ENCODE measurements around the gene DRICH1.
"Not testable (repeated sequence)": the region's sequence is repeated elsewhere in the genome, so short reads cannot be mapped to it uniquely, and the experiment has no call there.

DRICH1 gene, protein sequence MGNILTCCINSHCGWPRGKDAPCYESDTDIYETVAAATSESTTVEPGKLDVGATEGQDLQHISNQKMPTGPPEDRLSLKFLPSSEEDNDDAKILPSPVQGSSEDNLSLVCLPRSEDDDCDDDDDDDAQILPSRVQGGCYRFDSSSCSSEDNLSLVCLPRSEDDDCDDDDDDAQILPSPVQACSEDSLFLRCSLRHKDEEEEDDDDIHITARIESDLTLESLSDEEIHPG

GRCh38 chr22:23632178-23632577 lies at the start of gene DRICH1:
Gene DRICH1 (minus strand): TSS chr22:23632321. CDS start chr22:23632023, 298 bp downstream.
- DNase-seq, result no peak

GRCh38 chr22:23681026-23681809 lies 49.1 kb upstream of the DRICH1 start:
- DNase-seq, result no peak

GRCh38 chr22:23678133-23678532 lies 46.0 kb upstream of the DRICH1 start:
- no peak for DNase-seq

GRCh38 chr22:23677701-23677995 lies 45.5 kb upstream of the DRICH1 start:
- no peak for DNase-seq

- DNase-seq, result not testable (repeated sequence)
Measured at GRCh38 chr22:23676841-23677700, 45.0 kb upstream of the DRICH1 start.

DNA sequence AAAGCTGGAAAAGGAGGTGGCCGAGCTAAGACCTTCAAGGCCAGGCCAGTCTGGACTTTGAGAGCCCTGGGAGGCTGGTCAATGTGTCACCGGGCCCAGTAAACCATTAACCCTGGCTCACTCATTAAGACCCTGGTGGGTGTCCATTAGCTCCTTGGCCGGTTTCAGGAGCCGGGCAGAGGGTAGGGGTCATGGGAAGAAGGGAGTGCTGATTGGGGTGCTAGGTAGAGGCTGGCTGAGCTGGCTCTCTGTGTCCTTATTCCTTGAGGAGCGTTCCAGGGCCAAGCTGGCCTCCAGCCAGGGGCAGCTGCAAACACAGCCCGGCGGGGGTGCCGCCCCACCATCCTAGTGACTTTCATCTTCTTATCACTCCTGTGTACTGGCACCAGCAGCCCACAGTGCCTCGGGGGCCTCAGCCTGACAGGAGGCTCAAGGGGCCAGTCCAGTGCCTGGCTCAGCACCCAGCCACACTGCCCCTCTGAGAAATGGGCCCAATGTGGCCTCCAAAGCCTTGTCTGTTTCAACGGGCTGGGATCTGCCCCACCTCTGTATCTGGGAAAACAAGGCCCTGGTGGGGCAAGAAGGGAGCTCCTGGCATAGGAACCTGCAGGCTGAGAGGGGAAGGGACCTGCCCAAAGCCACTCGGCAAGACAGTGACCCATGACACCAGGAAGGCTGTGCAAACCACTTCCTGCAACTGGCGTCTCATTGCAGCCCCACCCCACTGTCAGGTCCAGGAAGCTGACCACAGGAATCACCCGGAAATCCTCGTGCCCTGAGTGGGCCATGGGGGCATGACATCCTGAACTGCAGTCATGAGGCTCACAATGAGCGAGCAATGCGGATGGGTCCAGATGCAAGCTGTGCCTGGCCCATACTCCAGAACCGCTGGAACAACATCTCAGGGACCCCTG lies 43.6 kb upstream of the DRICH1 start:
- DNase-seq, result no peak

DNA sequence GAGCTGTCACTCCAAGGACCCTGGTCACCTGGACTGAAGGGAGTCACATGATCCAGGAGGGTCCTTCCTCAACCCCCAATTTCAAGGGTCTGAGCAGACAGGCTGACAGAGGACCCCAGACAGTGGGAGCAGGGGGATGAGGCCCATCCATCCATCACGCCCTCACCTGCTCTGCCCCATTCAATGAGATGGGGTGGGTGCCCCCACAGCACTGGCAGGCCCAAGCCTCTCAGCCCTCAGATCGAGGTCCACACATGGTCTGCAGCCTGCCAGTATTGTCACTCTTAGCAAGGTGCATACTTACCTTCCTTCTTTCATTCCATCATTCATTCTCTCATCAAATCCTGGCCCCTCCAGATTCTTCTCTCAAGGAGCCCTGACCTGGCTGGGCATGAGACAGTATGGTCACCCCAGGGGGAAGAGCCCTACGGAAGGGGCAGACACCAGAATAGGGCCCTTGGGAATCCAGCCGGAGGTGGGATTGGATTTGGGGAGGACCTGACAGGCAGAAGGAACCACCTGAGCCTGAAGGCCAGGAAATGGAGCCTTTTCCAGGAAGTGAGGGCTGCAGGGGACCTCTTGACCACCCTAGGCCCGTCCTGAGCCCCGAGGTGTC lies 42.9 kb upstream of the DRICH1 start:
- not testable (repeated sequence) for DNase-seq

DNA sequence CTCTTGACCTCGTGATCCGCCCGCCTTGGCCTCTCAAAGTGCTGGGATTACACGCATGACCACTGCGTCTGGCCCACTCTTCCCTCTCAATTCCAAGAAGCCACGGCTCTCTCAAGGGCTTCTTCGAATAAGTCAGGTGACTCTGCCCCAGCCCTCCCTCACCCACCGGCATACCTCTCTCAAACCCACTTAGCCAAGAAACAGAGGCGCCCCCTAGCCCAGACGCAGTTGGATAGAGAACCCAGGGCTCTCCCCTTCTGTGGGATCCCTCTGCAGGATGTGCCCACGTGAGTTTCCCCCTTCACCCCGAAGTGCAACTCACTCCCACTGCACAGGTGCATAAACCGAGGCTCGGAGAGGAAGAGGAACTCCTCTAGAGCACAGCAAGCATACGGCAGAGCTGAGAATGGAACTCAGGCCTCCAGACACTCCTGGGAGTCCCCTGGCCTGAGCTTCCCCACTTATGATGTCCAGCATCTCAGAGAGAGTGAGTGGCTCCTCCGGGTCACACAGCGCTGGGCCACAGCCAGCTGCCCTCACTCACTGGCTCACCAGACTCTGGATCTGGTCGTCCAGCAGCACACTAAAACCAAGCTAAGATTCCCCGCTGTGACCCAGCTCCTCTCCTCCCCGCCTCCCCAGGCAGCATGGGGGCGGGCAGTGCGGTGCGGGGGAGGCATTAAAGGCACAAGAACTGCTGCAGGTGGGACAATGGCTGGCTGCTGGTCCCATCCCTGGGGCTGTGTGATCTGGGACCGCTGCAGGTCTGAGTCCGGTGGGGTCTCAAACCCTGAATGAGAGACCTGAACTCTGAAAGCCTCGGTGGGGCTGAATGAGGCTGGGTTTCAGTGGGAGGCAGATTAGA lies 41.9 kb upstream of the DRICH1 start:
- DNase-seq, result no peak

DNA sequence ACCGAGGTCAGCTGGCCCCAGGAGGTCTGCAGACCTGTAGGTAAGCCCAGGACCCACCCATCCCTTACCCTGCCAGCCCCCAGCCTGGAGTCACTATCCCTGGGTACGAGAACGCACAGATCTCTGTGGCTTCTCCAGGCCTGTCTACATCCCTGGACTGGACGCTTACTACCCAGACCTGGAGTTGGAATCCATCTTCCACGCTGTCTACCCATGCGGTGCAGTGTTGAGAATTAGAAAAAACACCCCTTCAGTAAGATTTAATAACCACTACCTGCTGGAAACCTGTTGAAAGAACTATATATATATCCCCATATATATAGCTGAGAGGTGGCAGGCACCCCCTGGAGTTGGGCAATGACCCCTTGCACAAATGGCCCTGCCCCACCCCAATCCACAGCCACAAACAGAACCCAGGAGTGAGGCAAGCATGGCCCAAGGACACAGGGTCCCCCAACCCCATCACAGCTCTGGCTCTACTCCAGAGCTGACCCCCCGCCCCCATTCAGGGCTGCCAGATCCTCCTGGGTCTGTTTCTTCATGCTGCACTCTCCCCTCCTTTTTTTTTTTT lies 41.0 kb upstream of the DRICH1 start:
- no peak for DNase-seq

DNA sequence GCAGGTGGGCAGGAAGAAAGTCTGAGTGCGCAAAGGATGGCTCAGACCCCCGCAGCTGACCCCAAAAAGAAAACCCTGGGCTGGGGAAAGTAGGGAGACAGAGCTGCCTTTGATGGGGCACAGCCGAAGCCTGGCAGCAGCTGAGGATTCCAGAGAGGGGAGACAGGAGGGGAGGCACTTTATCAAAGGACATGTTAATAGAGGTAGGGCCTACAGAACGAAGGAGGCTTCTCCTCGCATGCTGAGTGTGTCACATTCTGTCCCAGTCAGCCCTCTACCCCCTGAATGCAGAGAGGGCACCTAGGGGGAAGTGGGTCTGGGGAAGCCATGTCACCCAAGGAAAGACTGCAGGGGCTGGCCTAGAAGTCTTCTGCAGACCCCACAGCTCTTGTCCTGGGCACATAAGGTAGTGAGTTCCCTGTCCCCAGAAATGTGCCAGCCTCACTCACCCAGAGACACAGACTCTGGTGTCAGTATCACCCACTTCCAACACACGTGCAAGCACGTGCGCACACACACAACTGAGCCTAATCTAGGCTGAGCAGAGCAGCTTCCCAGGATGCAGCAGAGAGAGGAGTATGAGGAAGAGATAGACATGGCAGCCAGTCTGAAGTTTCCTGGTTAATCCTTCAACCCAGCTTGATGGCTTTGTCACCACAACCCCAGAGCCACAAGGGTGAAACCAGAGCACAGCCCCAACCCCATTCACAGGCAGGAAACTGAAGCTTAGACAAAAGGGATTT lies 40.4 kb upstream of the DRICH1 start:
- DNase-seq, result not testable (repeated sequence)

- not testable (repeated sequence) for DNase-seq
Measured at GRCh38 chr22:23671387-23671786, 39.3 kb upstream of the DRICH1 start.

GRCh38 chr22:23670378-23671295 lies 38.5 kb upstream of the DRICH1 start:
- DNase-seq, result no peak

DNA sequence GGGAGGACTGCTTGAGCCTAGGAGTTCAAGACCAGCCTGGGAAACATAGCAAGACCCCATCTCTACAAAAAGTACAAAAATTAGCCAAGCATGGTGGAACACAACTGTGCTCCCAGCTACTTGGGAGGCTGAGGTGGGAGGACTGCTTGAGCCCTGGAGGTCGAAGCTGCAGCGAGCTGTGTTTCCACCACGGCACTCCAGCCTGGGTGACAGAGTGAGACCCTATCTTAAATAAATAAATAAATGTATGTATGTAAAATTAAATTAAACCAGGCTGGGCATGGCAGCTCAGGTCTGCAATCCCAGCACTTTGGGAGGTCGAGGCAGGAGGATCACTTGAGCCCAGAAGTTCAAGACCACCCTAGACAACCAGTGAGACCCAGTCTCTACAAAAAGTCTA lies 28.3 kb upstream of the DRICH1 start:
- not testable (repeated sequence) for DNase-seq

DNA sequence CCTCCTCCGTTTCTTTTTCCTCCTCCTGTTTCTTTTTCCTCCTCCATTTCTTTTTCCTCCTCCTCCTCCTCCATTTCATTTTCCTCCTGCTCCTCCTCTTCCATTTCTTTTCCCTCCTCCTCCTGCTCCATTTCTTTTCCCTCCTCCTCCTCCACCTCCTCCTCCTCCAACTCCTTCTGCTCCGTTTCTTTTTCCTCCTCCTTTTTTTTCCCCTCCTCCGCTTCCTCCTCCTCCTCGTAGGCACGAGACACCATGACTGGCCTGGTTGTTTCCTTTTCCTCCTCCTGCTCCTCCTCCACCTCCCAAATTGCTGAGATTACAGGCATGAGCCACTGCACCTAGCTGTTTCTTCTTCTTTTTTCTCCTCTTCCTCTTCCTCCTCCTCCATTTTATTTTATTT lies 25.6 kb upstream of the DRICH1 start:
- no peak for DNase-seq

DNA sequence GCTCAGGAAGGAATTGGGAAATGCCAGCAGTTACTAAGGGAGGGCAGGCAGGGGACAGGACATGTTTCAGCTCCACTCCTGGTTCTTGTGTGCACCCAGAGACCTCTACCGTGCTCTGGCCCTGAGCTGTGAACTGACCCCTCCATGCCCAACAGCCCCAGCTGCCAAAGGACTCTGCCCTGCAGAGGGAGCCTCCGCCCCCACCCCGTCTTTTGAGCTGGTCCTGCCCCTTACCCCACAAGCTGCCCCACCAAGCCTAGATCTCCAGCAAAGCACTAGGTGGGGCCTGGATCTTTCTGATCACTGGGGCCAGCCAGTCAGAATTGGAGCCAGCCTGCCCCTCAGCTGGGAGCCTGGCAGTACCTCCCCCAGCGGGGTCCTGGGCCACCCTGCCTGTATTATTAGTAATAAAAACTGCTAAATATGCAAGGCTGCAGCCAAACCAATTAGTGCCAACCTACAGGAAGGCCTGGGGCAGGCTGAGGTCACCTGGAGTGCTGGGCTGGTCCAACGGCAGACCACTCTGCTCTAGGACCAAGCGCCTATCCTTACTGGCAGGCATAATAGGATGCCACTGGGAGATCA lies 23.9 kb upstream of the DRICH1 start:
- DNase-seq, result no peak

GRCh38 chr22:23652711-23653110 lies 20.6 kb upstream of the DRICH1 start:
- DNase-seq, result no peak

- no peak for DNase-seq
Measured at GRCh38 chr22:23652286-23652685, 20.2 kb upstream of the DRICH1 start.

DNA sequence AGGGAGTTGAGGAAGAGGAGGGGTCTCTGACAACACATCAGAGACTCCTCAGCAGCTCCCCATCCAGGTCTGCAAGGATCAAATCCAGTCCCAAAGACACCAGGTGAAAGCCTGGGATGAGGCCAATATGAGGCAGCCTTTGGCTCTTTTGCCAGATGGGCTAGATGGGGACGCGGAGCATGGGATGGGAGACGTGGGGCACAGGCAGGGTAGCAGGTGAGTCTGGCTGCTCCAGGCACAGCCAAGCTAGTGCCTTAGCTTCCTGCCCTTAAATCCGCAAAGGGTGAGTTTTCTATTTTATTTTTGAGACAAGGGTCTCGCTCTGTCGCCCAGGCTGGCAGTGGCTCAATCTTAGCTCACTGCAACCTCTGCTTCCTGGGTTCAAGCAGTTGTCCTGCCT lies 19.6 kb upstream of the DRICH1 start:
- no peak for DNase-seq
